ENCODE results near the gene AATK.

GRCh38 chr17:81093619-81094508 lies 72.2 kb downstream of the AATK start:
- TF ChIP-seq CTCF (IDR thresholded peaks at IDR 0.05; ENCODE audit: poor library complexity) (no peak), EZH2phosphoT487 (IDR thresholded peaks at IDR 0.05; ENCODE audit: low read depth, severe bottlenecking, unreplicated experiment) (no peak)

Data from hepatocyte (in vitro differentiated cells).